Uterus (tissue), 2 donors: ENCODE results near the gene STARD8.

Experiments
- POLR2A ChIP-seq, 2 donors: fragments of 450-650 bp; IDR thresholded peaks; one replicate each; pipeline ENCODE4 v1.6.1; 2016; ENCODE audit warnings: antibody characterized with exemption in 2 of 2, mild to moderate bottlenecking in 1 of 2, moderate library complexity in 1 of 2
- TF ChIP-seq, protein P1 (sequence below), 4 experiments: fragments of 200-600 bp in 2 of 4; fragments of 450-650 bp in 2 of 4; sonication (generic) in 2 of 4; IDR thresholded peaks; one replicate each; pipeline ENCODE4 v1.5.1; 2016 to 2019; ENCODE audit warnings: antibody characterized with exemption in 4 of 4, mild to moderate bottlenecking in 2 of 4, moderate library complexity in 1 of 4

DNA sequence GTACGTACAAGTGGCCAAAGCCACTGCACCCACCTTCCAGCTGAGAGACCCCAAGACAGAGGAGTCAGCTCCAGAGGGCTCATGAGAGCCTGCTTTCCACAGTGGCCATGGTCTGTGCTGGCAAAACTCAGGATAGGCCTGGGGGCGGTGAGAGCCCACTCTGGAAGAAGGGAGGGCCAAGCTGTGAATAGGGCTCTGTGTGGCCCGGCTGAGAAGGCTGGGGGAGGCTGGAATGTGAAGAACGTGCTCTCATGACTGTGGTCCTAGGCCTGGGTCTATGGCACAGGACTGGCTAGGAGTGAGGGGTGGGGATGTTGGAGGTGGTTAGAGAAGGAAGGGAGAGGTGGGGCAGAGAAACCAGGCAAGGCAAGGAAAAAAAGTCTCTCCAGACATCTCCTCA lies 13.3 kb downstream of the STARD8 start:
- TF ChIP-seq, protein P1, sequence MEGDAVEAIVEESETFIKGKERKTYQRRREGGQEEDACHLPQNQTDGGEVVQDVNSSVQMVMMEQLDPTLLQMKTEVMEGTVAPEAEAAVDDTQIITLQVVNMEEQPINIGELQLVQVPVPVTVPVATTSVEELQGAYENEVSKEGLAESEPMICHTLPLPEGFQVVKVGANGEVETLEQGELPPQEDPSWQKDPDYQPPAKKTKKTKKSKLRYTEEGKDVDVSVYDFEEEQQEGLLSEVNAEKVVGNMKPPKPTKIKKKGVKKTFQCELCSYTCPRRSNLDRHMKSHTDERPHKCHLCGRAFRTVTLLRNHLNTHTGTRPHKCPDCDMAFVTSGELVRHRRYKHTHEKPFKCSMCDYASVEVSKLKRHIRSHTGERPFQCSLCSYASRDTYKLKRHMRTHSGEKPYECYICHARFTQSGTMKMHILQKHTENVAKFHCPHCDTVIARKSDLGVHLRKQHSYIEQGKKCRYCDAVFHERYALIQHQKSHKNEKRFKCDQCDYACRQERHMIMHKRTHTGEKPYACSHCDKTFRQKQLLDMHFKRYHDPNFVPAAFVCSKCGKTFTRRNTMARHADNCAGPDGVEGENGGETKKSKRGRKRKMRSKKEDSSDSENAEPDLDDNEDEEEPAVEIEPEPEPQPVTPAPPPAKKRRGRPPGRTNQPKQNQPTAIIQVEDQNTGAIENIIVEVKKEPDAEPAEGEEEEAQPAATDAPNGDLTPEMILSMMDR (IDR thresholded peaks at IDR 0.05) = no peak
- TF ChIP-seq POLR2A (IDR thresholded peaks at IDR 0.05) = no peak
